Measurements from ENCODE around the gene CD302. TPM values are rescaled to one million over a fixed set of nuclear protein-coding genes. Genes with fewer than 3 reads are reported as not detected.

The CD302 gene
- total and polyA plus RNA-seq, 2 of the 8 experiments (the other 6 are each of a cell fraction or from before 2014, with no cell fraction given) = 0.76 to 0.79 TPM

GRCh38 chr2:159786938-159787337 is 11.1 kb downstream of the CD302 start (continued):
- TF ChIP-seq CHD7 (IDR thresholded peaks at IDR 0.05; ENCODE audit: insufficient replicate concordance, low read length) (peak; percentile 78), TEAD4 (IDR thresholded peaks at IDR 0.05; ENCODE audit: low read depth, low read length) (peak; percentile 75), CHD1 (IDR thresholded peaks at IDR 0.05; ENCODE audit: low read depth, low read length) (no peak), FOSL1 (IDR thresholded peaks at IDR 0.05; ENCODE audit: insufficient read depth, low read depth, low read length) (no peak)
